ENCODE data around the gene SNX20.

Gene SNX20

DNA sequence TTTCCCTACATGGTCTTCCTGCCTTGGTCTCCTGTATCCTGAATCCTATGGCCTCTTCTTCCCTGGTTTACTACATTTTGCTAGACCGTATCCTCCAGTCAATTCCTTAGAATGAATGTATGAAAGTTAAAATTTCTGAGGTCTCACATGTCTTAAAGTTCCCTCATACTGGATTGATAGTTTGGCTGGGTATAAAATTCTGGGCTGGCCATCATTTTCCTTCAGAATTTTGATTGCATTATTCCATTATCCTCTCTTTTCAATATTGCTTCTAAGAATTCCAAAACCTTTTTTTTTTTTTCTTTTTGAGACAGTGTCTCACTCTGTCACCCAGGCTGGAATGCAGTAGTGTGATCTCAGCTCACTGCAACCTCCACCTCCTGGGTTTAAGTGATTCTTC lies 23.1 kb upstream of the SNX20 start:
- no peak for DNase-seq

- DNase-seq = no peak
Observed at GRCh38 chr16:50702725-50703124, 21.6 kb upstream of the SNX20 start.

DNA sequence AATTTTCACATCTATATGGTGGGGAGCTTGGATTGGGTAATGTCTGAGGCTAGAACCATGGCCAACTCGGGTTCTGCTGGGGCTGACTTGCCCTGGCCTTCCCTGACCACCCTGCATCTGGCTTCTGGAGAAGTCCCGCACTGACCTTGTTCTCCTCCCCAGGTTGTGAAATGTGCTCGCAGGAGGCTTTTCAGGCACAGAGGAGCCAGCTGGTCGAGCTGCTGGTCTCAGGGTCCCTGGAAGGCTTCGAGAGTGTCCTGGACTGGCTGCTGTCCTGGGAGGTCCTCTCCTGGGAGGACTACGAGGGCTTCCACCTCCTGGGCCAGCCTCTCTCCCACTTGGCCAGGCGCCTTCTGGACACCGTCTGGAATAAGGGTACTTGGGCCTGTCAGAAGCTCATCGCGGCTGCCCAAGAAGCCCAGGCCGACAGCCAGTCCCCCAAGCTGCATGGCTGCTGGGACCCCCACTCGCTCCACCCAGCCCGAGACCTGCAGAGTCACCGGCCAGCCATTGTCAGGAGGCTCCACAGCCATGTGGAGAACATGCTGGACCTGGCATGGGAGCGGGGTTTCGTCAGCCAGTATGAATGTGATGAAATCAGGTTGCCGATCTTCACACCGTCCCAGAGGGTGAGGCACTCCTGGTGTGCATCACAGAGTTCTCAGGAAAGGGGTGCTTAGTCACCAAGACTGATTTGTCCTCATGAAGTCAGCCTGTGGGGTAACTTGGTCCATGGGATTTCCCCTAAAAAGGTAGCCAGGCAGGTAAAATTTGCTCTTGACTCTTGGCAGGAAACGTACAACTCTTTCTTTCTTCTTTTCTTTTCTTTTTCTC lies 18.4 kb upstream of the SNX20 start:
- DNase-seq = peak; percentile 88

DNA sequence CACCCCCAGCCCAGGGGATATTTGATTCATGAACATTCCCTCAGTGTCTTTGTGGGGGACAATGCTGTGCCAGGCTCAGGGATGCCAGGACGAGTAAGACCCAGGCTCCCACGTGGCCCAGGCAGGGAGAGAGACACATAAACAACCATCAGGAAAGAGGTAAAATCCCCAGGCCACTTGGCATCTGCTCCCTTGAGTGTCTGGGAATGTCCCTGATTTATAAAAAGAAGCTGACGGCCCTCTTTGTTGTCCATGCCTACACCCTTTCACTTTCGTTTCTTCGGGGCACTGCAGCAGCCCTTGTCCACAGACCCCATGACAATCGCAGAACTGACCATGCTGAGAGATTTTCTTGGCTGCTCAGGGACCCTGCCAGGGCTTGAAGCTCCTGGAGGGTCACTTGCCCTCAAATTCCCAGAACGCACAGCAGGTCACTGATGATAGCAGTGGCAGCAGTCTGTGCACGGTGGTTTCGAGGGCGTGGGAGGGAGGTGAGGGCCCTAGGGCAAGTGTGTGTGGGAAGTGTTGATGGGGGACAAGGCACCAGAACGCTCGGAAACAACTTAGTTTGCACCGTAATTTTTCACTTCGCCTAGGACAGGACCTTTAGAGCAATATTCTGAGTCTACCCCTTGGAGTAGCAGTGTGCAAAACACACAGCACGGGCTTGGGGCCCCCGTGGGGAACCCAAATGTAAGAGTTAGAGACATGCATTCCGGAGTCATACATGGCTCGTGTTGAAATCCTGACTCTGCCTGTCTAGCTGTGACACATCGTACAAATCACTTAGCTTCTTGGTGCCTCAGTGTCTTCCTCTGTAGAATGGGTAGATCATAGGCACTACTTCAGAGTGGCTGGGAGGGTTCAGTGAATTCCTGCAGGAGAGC lies 17.0 kb upstream of the SNX20 start:
- DNase-seq = peak; percentile 86

- DNase-seq = no peak
Observed at GRCh38 chr16:50697421-50697715, 16.3 kb upstream of the SNX20 start.

- peak; percentile 86 for DNase-seq
Observed at GRCh38 chr16:50696575-50697420, 15.7 kb upstream of the SNX20 start.

DNA sequence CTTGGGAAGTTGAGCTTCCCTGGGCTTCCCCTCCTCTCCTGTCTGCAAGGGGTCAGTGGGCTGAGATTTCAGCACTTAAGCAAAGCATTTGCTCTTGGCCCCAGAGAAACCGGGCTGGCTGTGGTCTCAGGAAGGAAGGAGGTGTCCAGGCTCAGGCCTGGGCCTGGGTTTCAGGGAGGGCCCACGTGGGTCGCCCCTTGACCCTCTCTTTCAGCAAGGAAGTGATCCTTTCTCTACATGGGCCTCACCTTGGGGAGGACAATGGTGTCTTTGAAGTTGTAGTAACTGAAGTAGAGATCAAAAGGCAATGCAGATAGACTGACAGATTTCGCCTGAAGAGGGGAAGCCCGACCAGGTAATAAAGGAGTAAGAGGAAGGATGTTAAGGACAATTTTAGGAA lies 15.0 kb upstream of the SNX20 start:
- DNase-seq = no peak

DNA sequence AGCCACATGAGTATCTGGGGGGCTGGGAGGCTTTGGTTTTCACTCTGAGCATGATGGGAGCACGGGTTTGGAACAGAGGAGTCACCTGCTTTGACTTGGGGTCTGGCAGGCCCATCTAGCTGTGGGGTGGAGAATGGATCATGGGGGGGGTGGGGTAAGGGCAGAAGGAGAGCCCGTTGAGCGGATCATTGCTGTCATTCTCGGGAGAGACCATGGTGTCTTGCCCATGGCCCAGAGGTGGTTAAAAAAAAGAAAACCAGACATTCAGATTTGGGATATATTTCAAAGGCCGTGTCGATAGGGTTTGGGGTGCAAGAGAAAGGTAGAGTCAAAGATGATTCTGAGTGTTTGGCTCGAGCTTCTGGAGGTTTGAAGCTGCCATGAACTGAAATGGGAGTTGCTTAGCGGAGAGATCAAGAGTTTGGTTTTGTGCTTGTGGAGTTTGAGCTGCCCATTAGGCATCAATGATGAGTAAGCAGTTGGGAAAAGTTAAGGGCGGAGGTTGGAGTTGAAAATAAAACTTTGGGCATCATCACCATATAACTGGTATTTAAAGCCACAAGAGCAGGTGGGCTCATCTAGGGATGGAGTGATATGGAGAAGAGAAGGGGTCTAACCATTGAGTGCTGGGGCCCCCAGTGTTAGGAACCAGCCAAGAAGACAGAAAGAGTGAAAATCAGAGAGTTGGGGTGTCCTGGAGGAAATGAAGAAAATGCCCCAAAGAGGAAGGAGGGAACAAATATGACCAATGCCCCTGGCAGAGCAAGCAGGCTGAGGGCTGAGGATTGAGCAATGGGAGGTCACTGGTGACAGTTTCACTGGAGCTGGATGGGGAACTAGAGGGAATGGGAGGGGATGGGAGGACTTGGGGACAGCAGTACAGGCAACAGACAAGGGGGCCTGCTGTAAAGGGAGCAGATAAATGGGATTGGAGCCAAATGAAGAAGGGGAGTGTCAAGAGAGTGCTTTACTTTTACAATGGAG lies 14.2 kb upstream of the SNX20 start:
- DNase-seq = peak; percentile 52

DNA sequence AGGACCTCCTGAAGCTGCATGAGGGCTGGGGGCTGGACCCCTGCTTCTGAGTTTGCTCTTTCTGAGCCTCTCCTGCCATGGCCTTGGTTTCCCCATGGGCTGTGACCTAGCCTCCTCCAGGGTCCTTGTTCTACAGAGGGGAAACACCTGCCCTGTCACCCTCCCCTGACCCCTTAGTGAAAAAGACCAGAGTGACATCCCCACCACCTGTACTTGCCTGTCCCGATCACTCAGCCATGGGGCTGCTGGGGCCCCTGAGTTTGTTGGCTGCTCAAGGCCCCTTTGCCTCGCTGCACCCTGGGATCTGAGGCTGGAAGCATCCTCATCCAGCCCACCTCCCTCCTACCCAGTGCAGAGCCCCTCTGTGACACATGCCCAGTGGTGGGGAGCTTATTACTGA lies 13.1 kb upstream of the SNX20 start:
- peak; percentile 62 for DNase-seq

GRCh38 chr16:50692999-50693781 lies 12.1 kb upstream of the SNX20 start, which contains the start of gene NOD2:
Gene NOD2 (plus strand): TSS chr16:50693606. CDS start chr16:50699496, 5,890 bp downstream.
- peak; percentile 81 for DNase-seq

- peak; percentile 47 for DNase-seq
Observed at GRCh38 chr16:50692644-50692998, 11.5 kb upstream of the SNX20 start.

DNA sequence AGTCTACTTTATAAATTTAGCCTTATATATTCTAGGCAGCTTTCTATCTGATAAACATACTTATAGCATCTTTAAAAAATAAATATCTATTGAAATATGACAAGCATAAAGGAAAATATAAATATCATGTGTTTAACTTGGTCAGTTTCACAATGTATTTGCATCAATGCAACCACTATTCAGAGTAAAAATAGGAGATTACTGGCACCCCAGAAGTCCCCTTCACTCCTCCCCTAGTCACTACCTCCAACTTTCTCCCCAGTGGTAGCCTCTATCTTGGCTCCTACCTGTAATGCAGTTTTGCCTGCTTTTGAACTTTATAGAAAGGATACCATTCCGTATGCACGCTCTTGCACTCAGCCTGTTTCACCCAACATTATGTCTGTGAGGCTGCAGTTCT lies 9.1 kb upstream of the SNX20 start:
- no peak for DNase-seq

GRCh38 chr16:50688867-50689266 lies 7.8 kb upstream of the SNX20 start:
- DNase-seq = no peak

- DNase-seq = no peak
Observed at GRCh38 chr16:50688083-50688482, 7.0 kb upstream of the SNX20 start.

GRCh38 chr16:50685462-50686063 lies 4.5 kb upstream of the SNX20 start:
- no peak for DNase-seq

- DNase-seq = peak; percentile 82
Observed at GRCh38 chr16:50684823-50685461, 3.8 kb upstream of the SNX20 start.

GRCh38 chr16:50683689-50684374 lies 2.7 kb upstream of the SNX20 start:
- DNase-seq = peak; percentile 84

- no peak for DNase-seq
Observed at GRCh38 chr16:50680556-50680893, 587 bp downstream of the SNX20 start.

DNA sequence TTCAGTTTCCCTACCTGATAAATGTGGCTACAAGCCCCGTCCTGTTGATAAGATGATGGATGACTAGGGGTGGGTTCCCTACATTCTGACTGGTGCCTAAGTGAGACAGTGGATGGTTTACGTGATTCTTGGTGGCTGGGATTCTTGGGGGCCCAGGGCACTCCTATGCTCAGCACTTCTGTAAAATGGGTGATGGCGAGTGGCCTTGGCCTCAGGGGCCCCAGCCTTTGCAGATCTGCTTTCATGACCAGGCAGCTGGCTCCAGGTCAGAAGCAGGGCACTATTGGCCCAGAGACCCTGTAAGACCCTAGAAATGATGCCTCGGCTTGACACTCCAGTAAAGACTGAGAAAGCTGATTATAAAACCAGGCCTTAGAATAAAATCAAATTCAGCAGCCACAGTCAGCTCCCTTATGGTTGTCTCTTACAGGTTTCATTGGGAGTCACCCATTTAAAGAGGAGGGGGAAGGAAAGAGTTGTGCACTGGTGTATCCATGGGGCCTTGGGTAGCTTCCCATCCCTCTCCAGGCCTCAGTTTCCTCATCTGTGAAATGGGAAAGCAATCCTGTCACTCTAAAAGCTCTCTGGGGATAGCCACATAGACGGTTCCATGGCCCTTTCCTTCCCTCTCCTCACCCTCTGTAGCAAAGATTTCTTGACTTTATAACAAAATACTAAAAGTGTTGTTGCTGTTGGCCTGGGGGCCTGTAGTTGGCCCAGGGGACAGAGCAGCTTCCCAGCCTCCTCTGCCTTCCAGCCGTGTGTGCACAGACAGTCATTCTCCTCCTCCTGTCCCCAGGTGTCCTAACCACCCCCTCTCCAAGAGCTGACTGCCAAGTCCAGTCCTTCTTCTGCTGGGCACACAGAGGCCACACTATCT lies 1.2 kb downstream of the SNX20 start:
- DNase-seq = peak; percentile 57

All from activated effector memory CD4-positive, alpha-beta T cell treated with anti-CD3 and anti-CD28 coated beads, Interleukin-2, amount 50 U/mL, for 16 hours (primary cell).